ENCODE data around the gene DNAH12. TPM values are rescaled to one million over a fixed set of nuclear protein-coding genes. Genes with fewer than 3 reads are reported as not detected.

Gene DNAH12
- total RNA-seq, 2 experiments from 2014 or later: 0.21 TPM; not detected in 1

DNA sequence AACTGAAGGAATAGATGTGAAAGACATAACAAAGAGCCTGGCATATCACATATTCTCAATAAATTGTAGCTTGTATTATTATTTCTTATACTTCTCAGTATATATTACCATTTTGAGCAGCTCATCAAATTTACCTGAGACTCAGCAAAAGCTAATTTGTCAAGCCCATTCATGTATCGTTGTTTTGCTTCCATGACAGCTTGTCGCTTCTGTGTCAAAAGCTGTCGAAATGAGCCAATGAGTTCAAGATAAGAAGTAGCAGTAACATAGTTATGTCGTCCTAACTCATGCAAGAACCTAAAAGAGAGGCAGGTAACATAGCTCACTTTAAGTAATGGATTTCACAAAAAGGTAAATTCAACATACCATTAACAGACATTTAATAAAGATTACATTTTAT is 157.8 kb downstream of the DNAH12 start:
- Histone ChIP-seq H3K9me3 (ENCODE audit: low read length) (no peaks in the 10 kb centered on the region), H4K20me1 (ENCODE audit: insufficient read depth, low read length) (no peaks in the 10 kb centered on the region), H3K4me3 (ENCODE audit: low read depth, low read length, poor library complexity, severe bottlenecking) (no peak overlapping the region), H3K36me3 (ENCODE audit: insufficient read depth, low read length) (no peaks in the 10 kb centered on the region), H3K27ac (ENCODE audit: low read depth, low read length, poor library complexity, severe bottlenecking) (no peak overlapping the region), H3K79me2 (ENCODE audit: insufficient read depth, low read depth, low read length) (no peaks in the 10 kb centered on the region), H3K4me2 (ENCODE audit: low read length) (no peak overlapping the region), H3K9me2 (ENCODE audit: insufficient read depth, low read length) (no peaks in the 10 kb centered on the region), H2AFZ (ENCODE audit: low read length) (no peak overlapping the region), H3K4me1 (ENCODE audit: insufficient read depth, low read length, poor library complexity, severe bottlenecking) (no peaks in the 10 kb centered on the region)
- intact Hi-C loops (cut with micrococcal nuclease; ENCODE audit: unreplicated experiment): no loop called here
- DNase-seq (ENCODE audit: low spot score): no peak
- BruUV-seq (replicated peaks): no TSS peak
- ChIA-PET CTCF (ENCODE audit: unreplicated experiment) (interaction anchor here (0.7 kb wide), 1 partner anchor 11 kb away, joined by 3 read pairs; no protein-coding TSS in a partner anchor), POLR2A (interaction anchor here (0.6 to 1.0 kb wide), 3 partner anchors 15 to 642 kb away, joined by 3 to 4 read pairs (median 4); no protein-coding TSS in a partner anchor)
- TF ChIP-seq, protein P1, sequence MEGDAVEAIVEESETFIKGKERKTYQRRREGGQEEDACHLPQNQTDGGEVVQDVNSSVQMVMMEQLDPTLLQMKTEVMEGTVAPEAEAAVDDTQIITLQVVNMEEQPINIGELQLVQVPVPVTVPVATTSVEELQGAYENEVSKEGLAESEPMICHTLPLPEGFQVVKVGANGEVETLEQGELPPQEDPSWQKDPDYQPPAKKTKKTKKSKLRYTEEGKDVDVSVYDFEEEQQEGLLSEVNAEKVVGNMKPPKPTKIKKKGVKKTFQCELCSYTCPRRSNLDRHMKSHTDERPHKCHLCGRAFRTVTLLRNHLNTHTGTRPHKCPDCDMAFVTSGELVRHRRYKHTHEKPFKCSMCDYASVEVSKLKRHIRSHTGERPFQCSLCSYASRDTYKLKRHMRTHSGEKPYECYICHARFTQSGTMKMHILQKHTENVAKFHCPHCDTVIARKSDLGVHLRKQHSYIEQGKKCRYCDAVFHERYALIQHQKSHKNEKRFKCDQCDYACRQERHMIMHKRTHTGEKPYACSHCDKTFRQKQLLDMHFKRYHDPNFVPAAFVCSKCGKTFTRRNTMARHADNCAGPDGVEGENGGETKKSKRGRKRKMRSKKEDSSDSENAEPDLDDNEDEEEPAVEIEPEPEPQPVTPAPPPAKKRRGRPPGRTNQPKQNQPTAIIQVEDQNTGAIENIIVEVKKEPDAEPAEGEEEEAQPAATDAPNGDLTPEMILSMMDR (conservative IDR thresholded peaks at IDR 0.05; ENCODE audit: low read length): no peak
- no peak for TF ChIP-seq EZH2phosphoT487 (IDR thresholded peaks at IDR 0.05; ENCODE audit: borderline replicate concordance, low read depth, low read length)

DNA sequence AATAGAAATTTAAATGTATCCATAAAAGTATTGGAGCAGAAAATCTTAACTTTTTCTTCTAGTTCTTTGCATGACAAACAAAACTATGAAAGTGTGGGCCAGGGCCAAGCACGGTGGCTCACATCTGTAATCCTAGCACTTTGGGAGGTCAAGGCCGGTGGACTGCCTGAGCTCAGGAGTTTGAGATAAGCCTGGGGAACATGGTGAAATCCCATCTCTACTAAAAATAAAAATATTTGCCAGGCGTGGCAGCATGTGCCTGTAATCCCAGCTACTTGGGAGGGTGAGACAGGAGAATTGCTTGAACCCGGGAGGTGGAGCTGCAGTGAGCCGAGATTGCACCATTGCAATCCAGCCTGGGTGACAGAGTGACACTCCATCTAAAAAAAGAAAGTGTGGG is 158.6 kb downstream of the DNAH12 start:
- POLR2A ChIA-PET: interaction anchor here (1.4 kb wide), 1 partner anchor 35 kb away, joined by 4 read pairs; no protein-coding TSS in a partner anchor
- no peak for DNase-seq (ENCODE audit: low spot score)
- no peak overlapping the region for H2AFZ ChIP-seq (ENCODE audit: low read length)
- H4K20me1 ChIP-seq (ENCODE audit: insufficient read depth, low read length): no peaks in the 10 kb centered on the region
- no TSS peak for BruUV-seq (replicated peaks)
- intact Hi-C loops (cut with micrococcal nuclease; ENCODE audit: unreplicated experiment): no loop called here
- no peak overlapping the region for H3K27ac ChIP-seq (ENCODE audit: low read depth, low read length, poor library complexity, severe bottlenecking)
- no peaks in the 10 kb centered on the region for H3K9me2 ChIP-seq (ENCODE audit: insufficient read depth, low read length)
- H3K36me3 ChIP-seq (ENCODE audit: insufficient read depth, low read length): no peaks in the 10 kb centered on the region
- H3K4me1 ChIP-seq (ENCODE audit: insufficient read depth, low read length, poor library complexity, severe bottlenecking): no peaks in the 10 kb centered on the region
- H3K4me2 ChIP-seq (ENCODE audit: low read length): no peak overlapping the region
- TF ChIP-seq, protein P1 (conservative IDR thresholded peaks at IDR 0.05; ENCODE audit: low read length): no peak
- TF ChIP-seq EZH2phosphoT487 (IDR thresholded peaks at IDR 0.05; ENCODE audit: borderline replicate concordance, low read depth, low read length): no peak
- no peaks in the 10 kb centered on the region for H3K79me2 ChIP-seq (ENCODE audit: insufficient read depth, low read depth, low read length)
- H3K9me3 ChIP-seq (ENCODE audit: low read length): no peaks in the 10 kb centered on the region
- CTCF ChIA-PET (ENCODE audit: unreplicated experiment): no interaction called here
- H3K4me3 ChIP-seq (ENCODE audit: low read depth, low read length, poor library complexity, severe bottlenecking): no peak overlapping the region

DNA sequence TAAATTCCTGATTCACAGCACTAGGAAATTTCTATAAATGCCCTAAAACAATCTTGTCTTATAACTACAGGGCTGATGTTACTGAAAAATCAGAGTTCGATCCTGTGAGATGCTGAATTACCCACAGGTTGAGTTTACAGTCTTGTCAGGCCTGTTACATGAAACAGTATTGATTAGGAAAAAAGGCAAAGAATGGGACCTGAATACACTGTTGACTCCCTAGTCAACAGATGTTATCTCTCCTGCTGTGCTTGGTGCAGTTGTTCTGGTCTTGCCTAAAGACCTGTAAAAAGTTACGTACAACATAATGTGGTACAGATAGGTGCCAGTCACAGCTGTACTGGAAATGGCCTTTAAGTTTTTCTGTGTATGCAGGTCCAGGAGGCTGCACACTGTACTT is 160.3 kb downstream of the DNAH12 start:
- no peak for DNase-seq (ENCODE audit: low spot score)
- no peak overlapping the region for H3K27ac ChIP-seq (ENCODE audit: low read depth, low read length, poor library complexity, severe bottlenecking)
- ChIA-PET POLR2A (interaction anchor here (0.6 to 1.7 kb wide), 5 partner anchors 32 to 602 kb away, joined by 3 read pairs; no protein-coding TSS in a partner anchor), CTCF (ENCODE audit: unreplicated experiment) (no interaction called here)
- H3K9me2 ChIP-seq (ENCODE audit: insufficient read depth, low read length): no peaks in the 10 kb centered on the region
- H3K36me3 ChIP-seq (ENCODE audit: insufficient read depth, low read length): no peaks in the 10 kb centered on the region
- intact Hi-C loops (cut with micrococcal nuclease; ENCODE audit: unreplicated experiment): no loop called here
- H3K4me3 ChIP-seq (ENCODE audit: low read depth, low read length, poor library complexity, severe bottlenecking): no peak overlapping the region
- no TSS peak for BruUV-seq (replicated peaks)
- H3K9me3 ChIP-seq (ENCODE audit: low read length): no peaks in the 10 kb centered on the region
- no peak overlapping the region for H2AFZ ChIP-seq (ENCODE audit: low read length)
- H3K79me2 ChIP-seq (ENCODE audit: insufficient read depth, low read depth, low read length): no peaks in the 10 kb centered on the region
- TF ChIP-seq EZH2phosphoT487 (IDR thresholded peaks at IDR 0.05; ENCODE audit: borderline replicate concordance, low read depth, low read length): no peak
- TF ChIP-seq, protein P1 (conservative IDR thresholded peaks at IDR 0.05; ENCODE audit: low read length): no peak
- no peaks in the 10 kb centered on the region for H4K20me1 ChIP-seq (ENCODE audit: insufficient read depth, low read length)
- H3K4me2 ChIP-seq (ENCODE audit: low read length): no peak overlapping the region
- no peaks in the 10 kb centered on the region for H3K4me1 ChIP-seq (ENCODE audit: insufficient read depth, low read length, poor library complexity, severe bottlenecking)

Measured in OCI-LY7 (cell line).